Activated T-cell treated with anti-CD3 and anti-CD28 coated beads, Interleukin-2, amount 50 U/mL, for 4 hours (primary cell): Measurements from ENCODE around the gene BCAM. TPM values are rescaled to one million over a fixed set of nuclear protein-coding genes. Genes with fewer than 3 reads are reported as not detected.

Source experiments
- ATAC-seq, 2 donors: fragments of 200-7000 bp; cut with Tn5 transposase; one replicate each; pipeline ENCODE4 v1.10.0; 2021
- DNase-seq: peaks from one replicate; pipeline ENCODE4 v3.0.0-alpha.2; 2020
- H3K27me3 Mint-ChIP-seq: one replicate; pipeline ENCODE4 v1.8.0; 2021; ENCODE audit warnings: low read depth, mixed read lengths
- H3K36me3 Mint-ChIP-seq: one replicate; pipeline ENCODE4 v1.8.0; 2022; ENCODE audit warnings: mixed read lengths; ENCODE audit not compliant: insufficient read depth
- H3K4me1 Mint-ChIP-seq: one replicate; pipeline ENCODE4 v1.8.0; 2021; ENCODE audit warnings: low read depth, mixed read lengths
- H3K4me3 Mint-ChIP-seq: one replicate; pipeline ENCODE4 v1.8.0; 2021; ENCODE audit warnings: mild to moderate bottlenecking, moderate library complexity, mixed read lengths
- H3K9me3 Mint-ChIP-seq: one replicate; pipeline ENCODE4 v1.8.0; 2021; ENCODE audit warnings: mixed read lengths
- total RNA-seq, 3 donors: library from RNA; stranded (reverse); gene quantifications; one replicate each; pipeline ENCODE4 v1.2.1, GENCODE V29; 2021

The BCAM gene
- total RNA-seq, 3 donors from 2014 or later: 0.33 to 0.40 (median 0.33) TPM

- no peaks in the 10 kb centered on the region for H3K36me3 Mint-ChIP-seq
- no peak overlapping the region for H3K4me3 Mint-ChIP-seq
- no peaks in the 10 kb centered on the region for H3K9me3 Mint-ChIP-seq
- ATAC-seq (no peak), DNase-seq (no peak)
- peaks cover 3% of the 10 kb centered on the region for H3K4me1 Mint-ChIP-seq
- peaks cover 26% of the 10 kb centered on the region for H3K27me3 Mint-ChIP-seq
These were observed 2.6 kb upstream of the BCAM start for GRCh38 chr19:44806291-44806690.

GRCh38 chr19:44807162-44807561 is 1.7 kb upstream of the BCAM start:
- ATAC-seq (peak in 1 of 2 donors; percentile 34), DNase-seq (no peak)
- Mint-ChIP-seq H3K27me3 (peaks cover 30% of the 10 kb centered on the region), H3K4me3 (no peak overlapping the region), H3K36me3 (no peaks in the 10 kb centered on the region), H3K4me1 (peaks cover 3% of the 10 kb centered on the region), H3K9me3 (no peaks in the 10 kb centered on the region)

DNA sequence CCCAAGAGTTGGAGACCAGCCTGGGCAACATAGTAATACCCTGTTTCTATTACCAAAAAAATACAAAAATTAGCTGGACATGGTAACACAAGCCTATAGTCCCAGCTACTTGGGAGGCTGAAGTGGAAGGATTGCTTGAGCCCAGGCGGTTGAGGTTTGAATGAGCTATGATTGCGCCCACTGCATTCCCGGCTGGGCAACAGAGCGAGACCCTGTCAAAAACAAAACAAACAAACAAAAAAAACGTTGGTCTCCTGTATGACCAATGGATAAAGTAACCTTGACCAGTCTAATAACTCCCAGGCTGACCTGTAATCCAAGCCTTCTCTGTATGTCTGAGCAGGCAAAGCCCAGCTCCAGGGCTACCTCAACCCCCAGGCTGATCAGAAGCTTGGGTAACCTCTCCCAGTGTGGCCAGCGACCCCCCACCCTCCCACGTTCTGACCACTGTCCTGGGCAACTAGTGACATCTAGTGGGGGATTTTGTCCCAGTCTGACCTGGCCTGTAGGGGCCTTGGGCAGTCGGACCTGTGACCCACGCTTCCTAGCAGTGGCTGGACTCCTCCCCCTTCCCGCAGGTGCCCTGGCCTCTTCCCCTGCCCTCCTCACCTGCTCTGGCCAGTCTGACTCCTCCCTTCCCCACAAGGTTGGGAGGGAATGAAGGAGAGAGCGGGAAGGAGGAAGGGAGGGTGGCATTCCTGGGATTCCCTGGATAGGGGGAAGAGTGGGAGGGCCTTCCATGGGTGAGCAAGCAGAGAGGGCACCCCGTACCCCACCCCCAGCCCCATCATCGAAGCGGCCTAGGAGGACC is 1.0 kb upstream of the BCAM start:
- Mint-ChIP-seq H3K9me3 (no peaks in the 10 kb centered on the region), H3K4me3 (no peak overlapping the region), H3K36me3 (no peaks in the 10 kb centered on the region), H3K4me1 (peaks cover 3% of the 10 kb centered on the region), H3K27me3 (peaks cover 30% of the 10 kb centered on the region)
- ATAC-seq (no peak), DNase-seq (no peak)

DNA sequence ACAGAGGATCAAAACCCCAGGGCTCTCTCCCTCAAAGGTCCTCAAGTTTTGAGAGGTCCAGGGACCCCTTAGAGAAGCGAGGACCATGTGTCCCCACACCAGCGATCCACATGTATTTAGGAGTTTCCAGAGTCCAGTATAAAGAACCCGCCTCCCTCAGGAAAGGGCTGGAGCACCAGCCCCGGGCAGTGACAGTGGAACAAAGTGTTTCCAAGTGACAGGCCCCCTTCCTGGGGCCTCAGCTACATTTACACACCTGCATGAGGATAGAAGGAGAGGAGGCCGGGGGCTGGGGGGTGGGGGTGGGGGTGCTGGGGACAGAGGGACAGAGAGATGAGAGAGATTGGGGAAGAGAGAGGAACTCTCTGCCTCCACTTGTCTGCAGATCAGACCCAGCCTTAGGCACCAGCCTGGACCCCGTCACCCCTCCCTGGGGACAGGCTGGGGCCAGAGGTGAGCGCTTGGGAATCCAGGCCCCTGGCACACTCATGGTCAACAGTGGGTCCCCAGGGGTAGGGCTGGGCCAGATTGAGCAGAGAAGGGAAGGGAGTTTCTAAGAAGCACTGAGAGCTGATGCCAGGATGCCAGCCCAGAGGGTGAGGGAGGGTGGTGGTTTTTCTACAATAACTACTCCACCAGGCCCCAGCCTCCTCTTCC is 802 bp downstream of the BCAM start:
- no peak for DNase-seq
- Mint-ChIP-seq H3K9me3 (no peaks in the 10 kb centered on the region), H3K4me1 (peaks cover 3% of the 10 kb centered on the region), H3K36me3 (no peaks in the 10 kb centered on the region), H3K27me3 (peaks cover 33% of the 10 kb centered on the region), H3K4me3 (no peak overlapping the region)
- ATAC-seq: no peak

DNA sequence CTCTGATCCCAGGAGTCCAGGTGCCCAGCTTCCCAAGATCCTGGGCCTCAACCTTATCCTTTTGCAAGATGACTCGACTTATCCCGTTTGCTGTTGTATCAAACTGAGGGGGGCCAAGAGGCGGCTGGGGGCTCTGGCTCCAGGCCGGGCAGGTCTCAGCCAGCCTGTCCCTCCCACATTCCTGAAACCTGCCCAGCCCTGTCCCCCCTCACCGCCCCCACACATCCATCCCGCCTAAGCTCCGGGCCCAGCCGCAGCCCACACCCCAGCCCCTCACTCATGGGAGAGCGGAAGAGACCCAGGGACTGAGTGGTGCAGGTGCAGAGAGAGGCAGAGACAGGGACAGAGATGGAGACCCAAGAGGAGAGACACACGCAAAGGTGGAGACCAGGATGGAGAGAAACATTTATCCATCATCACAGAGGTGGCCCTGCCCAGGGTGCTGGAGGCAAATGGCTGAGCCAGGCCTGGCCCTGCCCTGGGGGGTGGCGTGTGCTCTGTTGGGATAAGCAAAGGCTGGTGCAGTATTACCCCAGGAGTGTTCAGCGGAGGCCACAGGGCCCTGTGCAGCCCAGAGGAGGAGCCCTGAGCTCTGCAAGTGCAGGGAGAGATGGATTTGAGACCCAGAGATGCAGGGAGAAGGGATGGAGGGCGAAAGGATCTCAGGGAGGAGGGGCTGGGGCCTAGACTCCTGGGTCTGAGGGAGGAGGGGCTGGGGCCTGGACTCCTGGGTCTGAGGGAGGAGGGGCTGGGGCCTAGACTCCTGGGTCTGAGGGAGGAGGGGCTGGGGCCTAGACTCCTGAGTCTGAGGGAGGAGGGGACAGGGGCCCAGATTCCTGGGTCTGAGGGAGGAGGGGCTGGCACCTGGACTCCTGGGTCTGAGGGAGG is 1.6 kb downstream of the BCAM start:
- H3K27me3 Mint-ChIP-seq: peaks cover 33% of the 10 kb centered on the region
- no peak overlapping the region for H3K4me3 Mint-ChIP-seq
- no peaks in the 10 kb centered on the region for H3K9me3 Mint-ChIP-seq
- H3K36me3 Mint-ChIP-seq: no peaks in the 10 kb centered on the region
- peaks cover 3% of the 10 kb centered on the region for H3K4me1 Mint-ChIP-seq
- ATAC-seq (no peak), DNase-seq (no peak)

DNA sequence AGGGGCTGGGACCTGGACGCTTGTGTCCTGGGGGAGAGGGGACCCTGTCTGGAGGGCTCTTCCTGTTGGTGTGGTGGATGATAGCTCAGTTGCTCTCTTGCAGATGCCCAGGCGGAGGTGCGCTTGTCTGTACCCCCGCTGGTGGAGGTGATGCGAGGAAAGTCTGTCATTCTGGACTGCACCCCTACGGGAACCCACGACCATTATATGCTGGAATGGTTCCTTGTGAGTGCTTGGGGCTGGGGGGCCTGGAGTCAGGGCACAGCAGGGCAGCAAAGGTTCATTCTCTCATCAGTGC is 2.2 kb downstream of the BCAM start:
- Mint-ChIP-seq H3K4me1 (peaks cover 3% of the 10 kb centered on the region), H3K9me3 (no peaks in the 10 kb centered on the region), H3K36me3 (no peaks in the 10 kb centered on the region), H3K27me3 (peaks cover 33% of the 10 kb centered on the region), H3K4me3 (no peak overlapping the region)
- DNase-seq (no peak), ATAC-seq (no peak)

DNA sequence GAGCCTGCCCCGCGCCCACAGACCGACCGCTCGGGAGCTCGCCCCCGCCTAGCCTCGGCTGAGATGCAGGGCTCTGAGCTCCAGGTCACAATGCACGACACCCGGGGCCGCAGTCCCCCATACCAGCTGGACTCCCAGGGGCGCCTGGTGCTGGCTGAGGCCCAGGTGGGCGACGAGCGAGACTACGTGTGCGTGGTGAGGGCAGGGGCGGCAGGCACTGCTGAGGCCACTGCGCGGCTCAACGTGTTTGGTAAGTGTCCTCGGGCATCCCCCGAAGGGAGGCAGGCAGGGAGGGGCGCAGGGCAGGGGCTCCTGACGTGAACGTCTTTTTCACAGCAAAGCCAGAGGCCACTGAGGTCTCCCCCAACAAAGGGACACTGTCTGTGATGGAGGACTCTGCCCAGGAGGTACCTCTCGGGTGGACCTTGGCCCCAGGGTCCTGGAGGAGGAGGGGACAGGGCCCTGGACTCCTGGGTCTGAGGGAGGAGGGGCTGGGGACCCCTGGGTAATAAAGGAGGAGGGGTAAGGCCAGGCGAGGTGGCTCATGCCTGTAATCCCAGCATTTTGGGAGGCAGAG is 3.3 kb downstream of the BCAM start:
- no peak overlapping the region for H3K4me3 Mint-ChIP-seq
- H3K36me3 Mint-ChIP-seq: no peaks in the 10 kb centered on the region
- H3K4me1 Mint-ChIP-seq: peaks cover 3% of the 10 kb centered on the region
- H3K27me3 Mint-ChIP-seq: peaks cover 33% of the 10 kb centered on the region
- ATAC-seq (no peak), DNase-seq (no peak)
- no peaks in the 10 kb centered on the region for H3K9me3 Mint-ChIP-seq

GRCh38 chr19:44813070-44813840 is 4.4 kb downstream of the BCAM start:
- ATAC-seq: no peak
- Mint-ChIP-seq H3K27me3 (peaks cover 30% of the 10 kb centered on the region), H3K4me1 (peaks cover 3% of the 10 kb centered on the region), H3K4me3 (no peak overlapping the region), H3K9me3 (no peaks in the 10 kb centered on the region), H3K36me3 (no peaks in the 10 kb centered on the region)
- no peak for DNase-seq

GRCh38 chr19:44813841-44814470 is 5.1 kb downstream of the BCAM start:
- no peak overlapping the region for H3K4me3 Mint-ChIP-seq
- no peak for ATAC-seq
- H3K4me1 Mint-ChIP-seq: peaks cover 3% of the 10 kb centered on the region
- no peak for DNase-seq
- peaks cover 26% of the 10 kb centered on the region for H3K27me3 Mint-ChIP-seq
- no peaks in the 10 kb centered on the region for H3K9me3 Mint-ChIP-seq
- no peaks in the 10 kb centered on the region for H3K36me3 Mint-ChIP-seq

DNA sequence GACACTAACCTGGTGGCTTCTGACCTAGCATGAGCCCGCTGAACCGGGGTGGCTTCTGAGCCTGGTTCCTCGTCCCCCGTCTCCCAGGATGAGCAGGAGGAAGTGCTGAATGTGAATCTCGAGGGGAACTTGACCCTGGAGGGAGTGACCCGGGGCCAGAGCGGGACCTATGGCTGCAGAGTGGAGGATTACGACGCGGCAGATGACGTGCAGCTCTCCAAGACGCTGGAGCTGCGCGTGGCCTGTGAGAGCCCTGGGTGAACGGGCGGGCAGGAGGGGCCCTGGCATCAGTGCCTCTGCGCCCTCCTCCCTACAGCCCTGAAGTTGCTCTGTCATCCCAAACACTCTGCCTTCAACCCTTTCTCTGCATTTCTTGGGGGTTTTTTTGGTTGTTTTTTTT is 5.6 kb downstream of the BCAM start:
- H3K4me1 Mint-ChIP-seq: peaks cover under 1% of the 10 kb centered on the region
- ATAC-seq: no peak
- H3K9me3 Mint-ChIP-seq: no peaks in the 10 kb centered on the region
- no peaks in the 10 kb centered on the region for H3K36me3 Mint-ChIP-seq
- DNase-seq: no peak
- H3K4me3 Mint-ChIP-seq: no peak overlapping the region
- H3K27me3 Mint-ChIP-seq: peaks cover 21% of the 10 kb centered on the region

- no peaks in the 10 kb centered on the region for H3K36me3 Mint-ChIP-seq
- H3K9me3 Mint-ChIP-seq: no peaks in the 10 kb centered on the region
- ATAC-seq (no peak), DNase-seq (no peak)
- H3K4me1 Mint-ChIP-seq: no peaks in the 10 kb centered on the region
- H3K27me3 Mint-ChIP-seq: peaks cover 8% of the 10 kb centered on the region
- no peak overlapping the region for H3K4me3 Mint-ChIP-seq
These were observed 7.4 kb downstream of the BCAM start for GRCh38 chr19:44816301-44816700.

GRCh38 chr19:44817725-44818465 is 9.0 kb downstream of the BCAM start:
- H3K27me3 Mint-ChIP-seq: peaks cover 3% of the 10 kb centered on the region
- no peak overlapping the region for H3K4me3 Mint-ChIP-seq
- ATAC-seq: no peak
- no peaks in the 10 kb centered on the region for H3K9me3 Mint-ChIP-seq
- no peak for DNase-seq
- no peaks in the 10 kb centered on the region for H3K36me3 Mint-ChIP-seq
- no peaks in the 10 kb centered on the region for H3K4me1 Mint-ChIP-seq

- no peak for DNase-seq
- peaks cover 3% of the 10 kb centered on the region for H3K27me3 Mint-ChIP-seq
- no peaks in the 10 kb centered on the region for H3K36me3 Mint-ChIP-seq
- H3K4me1 Mint-ChIP-seq: no peaks in the 10 kb centered on the region
- H3K9me3 Mint-ChIP-seq: no peaks in the 10 kb centered on the region
- H3K4me3 Mint-ChIP-seq: no peak overlapping the region
- no peak for ATAC-seq
These were observed 9.6 kb downstream of the BCAM start for GRCh38 chr19:44818466-44819031.
